Endothelial cell (in vitro differentiated cells): Measurements from ENCODE around the gene AHRR. TPM values are rescaled to one million over a fixed set of nuclear protein-coding genes. Genes with fewer than 3 reads are reported as not detected.

Experiments
- DNase-seq: peaks from one replicate; pipeline ENCODE4 v3.0.0; 2021; ENCODE audit warnings: low spot score
- H3K27ac Mint-ChIP-seq: one replicate; pipeline ENCODE4 v1.8.0; 2021; ENCODE audit warnings: mixed read lengths, inconsistent platforms; ENCODE audit not compliant: unreplicated experiment
- H3K27me3 Mint-ChIP-seq: one replicate; pipeline ENCODE4 v1.8.0; 2021; ENCODE audit warnings: mild to moderate bottlenecking, moderate library complexity, mixed read lengths, inconsistent platforms; ENCODE audit not compliant: unreplicated experiment
- H3K36me3 Mint-ChIP-seq: one replicate; pipeline ENCODE4 v1.8.0; 2021; ENCODE audit warnings: mild to moderate bottlenecking, low read depth, mixed read lengths, inconsistent platforms; ENCODE audit not compliant: unreplicated experiment
- H3K4me1 Mint-ChIP-seq: one replicate; pipeline ENCODE4 v1.8.0; 2021; ENCODE audit warnings: mild to moderate bottlenecking, mixed read lengths, inconsistent platforms; ENCODE audit not compliant: unreplicated experiment
- H3K4me3 Mint-ChIP-seq: one replicate; pipeline ENCODE4 v1.8.0; 2021; ENCODE audit warnings: mild to moderate bottlenecking, mixed read lengths, inconsistent platforms; ENCODE audit not compliant: unreplicated experiment
- H3K9me3 Mint-ChIP-seq: one replicate; pipeline ENCODE4 v1.8.0; 2021; ENCODE audit warnings: mixed read lengths, inconsistent platforms; ENCODE audit not compliant: unreplicated experiment
- total RNA-seq: library from RNA; stranded (reverse); fragmentation: NEBNext Ultra II Directional; extraction: Animal tissue kit (Norgen Biotek cat#: 25700); gene quantifications from one replicate; pipeline ENCODE4 v1.2.1, GENCODE V29; 2021; ENCODE audit not compliant: unreplicated experiment
- TF ChIP-seq, protein P1 (sequence below): fragments of 200-600 bp; sonication (generic); IDR thresholded peaks from one replicate; pipeline ENCODE4 v1.5.0; 2021; ENCODE audit warnings: antibody characterized with exemption; ENCODE audit not compliant: unreplicated experiment

Gene AHRR
- total RNA-seq, 1 donor from 2014 or later = 8.7 TPM

DNA sequence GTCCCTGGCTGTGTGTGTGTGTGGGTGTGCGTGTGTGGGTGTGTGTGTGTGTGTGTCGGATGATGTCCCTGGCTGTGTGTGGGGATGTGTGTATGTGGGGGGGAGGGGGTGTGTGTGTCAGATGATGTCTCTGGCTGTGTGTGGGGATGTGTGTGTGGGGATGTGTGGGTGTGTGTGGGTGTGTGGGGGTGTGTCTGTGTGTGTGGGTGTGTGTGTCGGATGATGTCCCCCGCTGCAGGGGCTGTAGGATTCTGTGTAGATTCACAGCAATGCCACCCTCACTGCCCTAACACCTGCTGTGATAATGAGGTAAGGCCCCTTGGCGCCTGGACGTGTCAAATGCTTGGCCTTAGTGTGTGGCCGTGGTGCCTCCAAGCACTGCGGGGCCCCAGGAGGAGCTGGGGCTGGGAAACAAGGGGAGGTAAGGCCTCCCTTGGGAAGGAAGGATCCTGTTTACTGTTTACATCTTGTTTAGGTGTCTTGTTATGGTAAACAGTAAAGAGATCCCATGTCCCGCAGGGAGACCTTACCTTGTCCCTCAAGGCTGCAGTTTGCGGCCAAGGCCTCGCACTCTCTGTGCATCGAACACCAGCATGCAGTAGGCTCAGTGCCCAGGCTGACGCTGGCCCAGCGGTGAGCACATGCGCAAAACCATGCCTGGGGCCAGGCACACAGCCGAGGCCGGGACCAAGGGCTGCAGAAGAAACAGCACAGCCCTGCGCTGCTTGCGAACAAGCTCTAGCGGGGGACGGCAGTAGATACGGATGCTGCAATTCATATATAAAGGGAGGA, 24.1 kb downstream of the AHRR start:
- Mint-ChIP-seq H3K27ac (no peak overlapping the region), H3K36me3 (peaks cover 10% of the 10 kb centered on the region)
- no peak for DNase-seq

DNA sequence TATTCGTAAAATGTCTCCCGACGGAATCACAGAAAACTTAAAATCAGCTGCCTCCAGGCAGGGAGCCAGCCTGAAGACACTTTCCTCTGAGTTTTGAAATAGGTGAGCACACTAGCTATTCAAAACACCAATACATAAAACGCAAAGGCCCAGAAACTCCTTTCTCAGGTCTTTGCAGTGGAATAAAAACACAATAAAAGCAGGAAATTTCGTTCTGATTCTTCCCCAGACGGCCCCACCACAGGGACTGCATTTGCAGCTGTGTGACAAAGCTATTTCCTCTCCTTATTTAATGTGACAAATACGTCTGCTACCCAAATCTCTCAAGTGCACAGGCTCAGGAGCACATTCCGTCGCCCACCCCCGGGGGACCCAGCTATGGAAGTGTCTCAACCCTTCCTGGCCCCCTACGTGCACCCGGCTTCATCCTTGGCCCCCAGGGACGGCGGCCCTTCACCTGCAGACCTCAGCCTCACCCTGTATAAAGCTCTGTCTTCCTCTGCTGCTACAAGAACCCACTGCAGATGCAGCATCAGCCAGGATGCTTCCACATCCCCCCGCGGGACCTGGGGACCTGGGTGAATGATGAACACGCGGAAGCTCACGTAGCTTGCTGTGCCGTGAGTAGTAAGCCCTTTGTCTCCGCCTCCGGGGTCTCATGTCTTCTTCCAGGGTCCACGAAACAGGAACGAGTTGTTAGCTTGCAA, 24.9 kb downstream of the AHRR start:
- Mint-ChIP-seq H3K4me3 (peak overlapping the region; percentile 38), H3K9me3 (peaks cover 5% of the 10 kb centered on the region), H3K4me1 (peaks cover 37% of the 10 kb centered on the region), H3K27me3 (peaks cover 12% of the 10 kb centered on the region), H3K27ac (no peak overlapping the region), H3K36me3 (peaks cover 10% of the 10 kb centered on the region)
- TF ChIP-seq, protein P1, sequence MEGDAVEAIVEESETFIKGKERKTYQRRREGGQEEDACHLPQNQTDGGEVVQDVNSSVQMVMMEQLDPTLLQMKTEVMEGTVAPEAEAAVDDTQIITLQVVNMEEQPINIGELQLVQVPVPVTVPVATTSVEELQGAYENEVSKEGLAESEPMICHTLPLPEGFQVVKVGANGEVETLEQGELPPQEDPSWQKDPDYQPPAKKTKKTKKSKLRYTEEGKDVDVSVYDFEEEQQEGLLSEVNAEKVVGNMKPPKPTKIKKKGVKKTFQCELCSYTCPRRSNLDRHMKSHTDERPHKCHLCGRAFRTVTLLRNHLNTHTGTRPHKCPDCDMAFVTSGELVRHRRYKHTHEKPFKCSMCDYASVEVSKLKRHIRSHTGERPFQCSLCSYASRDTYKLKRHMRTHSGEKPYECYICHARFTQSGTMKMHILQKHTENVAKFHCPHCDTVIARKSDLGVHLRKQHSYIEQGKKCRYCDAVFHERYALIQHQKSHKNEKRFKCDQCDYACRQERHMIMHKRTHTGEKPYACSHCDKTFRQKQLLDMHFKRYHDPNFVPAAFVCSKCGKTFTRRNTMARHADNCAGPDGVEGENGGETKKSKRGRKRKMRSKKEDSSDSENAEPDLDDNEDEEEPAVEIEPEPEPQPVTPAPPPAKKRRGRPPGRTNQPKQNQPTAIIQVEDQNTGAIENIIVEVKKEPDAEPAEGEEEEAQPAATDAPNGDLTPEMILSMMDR = no peak
- DNase-seq = no peak

More for the DNA sequence above, 24.1 kb downstream of the AHRR start:
- peaks cover 5% of the 10 kb centered on the region for H3K9me3 Mint-ChIP-seq
- H3K27me3 Mint-ChIP-seq = peaks cover 12% of the 10 kb centered on the region
- TF ChIP-seq, protein P1 = no peak
- H3K4me3 Mint-ChIP-seq = no peak overlapping the region
- H3K4me1 Mint-ChIP-seq = peaks cover 38% of the 10 kb centered on the region

DNA sequence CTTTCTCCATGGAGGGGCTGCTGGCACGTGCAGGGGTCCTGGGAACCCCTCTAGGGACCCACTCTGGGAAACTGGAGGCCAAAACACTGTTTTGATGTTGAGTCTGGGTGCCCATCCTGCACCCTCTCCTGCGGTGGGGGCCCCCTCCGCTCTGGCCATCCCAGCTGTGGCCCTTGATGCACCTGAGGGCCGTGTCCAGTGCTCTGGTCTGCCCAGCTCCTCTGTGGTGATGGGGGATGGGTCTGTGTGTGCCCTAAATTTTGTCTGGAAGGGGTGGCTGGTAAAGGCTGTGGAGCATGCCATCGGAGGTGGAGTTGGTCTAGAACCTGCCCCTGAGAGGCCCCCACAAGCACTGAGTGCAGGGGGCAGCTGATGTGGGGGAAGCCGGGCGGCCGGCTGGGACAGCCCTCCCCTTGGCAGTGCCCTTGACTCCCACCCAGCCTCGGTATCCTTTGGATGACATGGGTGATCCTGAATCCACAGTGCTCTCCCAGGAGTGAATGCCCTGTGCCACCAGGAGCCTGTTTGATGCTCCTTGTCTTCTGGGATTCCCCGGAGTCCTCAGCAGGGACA, 26.3 kb downstream of the AHRR start:
- peaks cover 9% of the 10 kb centered on the region for H3K27me3 Mint-ChIP-seq
- DNase-seq = no peak
- H3K4me3 Mint-ChIP-seq = no peak overlapping the region
- peaks cover 28% of the 10 kb centered on the region for H3K4me1 Mint-ChIP-seq
- H3K27ac Mint-ChIP-seq = no peak overlapping the region
- peaks cover 2% of the 10 kb centered on the region for H3K9me3 Mint-ChIP-seq
- H3K36me3 Mint-ChIP-seq = peaks cover 4% of the 10 kb centered on the region
- TF ChIP-seq, protein P1 = no peak

DNA sequence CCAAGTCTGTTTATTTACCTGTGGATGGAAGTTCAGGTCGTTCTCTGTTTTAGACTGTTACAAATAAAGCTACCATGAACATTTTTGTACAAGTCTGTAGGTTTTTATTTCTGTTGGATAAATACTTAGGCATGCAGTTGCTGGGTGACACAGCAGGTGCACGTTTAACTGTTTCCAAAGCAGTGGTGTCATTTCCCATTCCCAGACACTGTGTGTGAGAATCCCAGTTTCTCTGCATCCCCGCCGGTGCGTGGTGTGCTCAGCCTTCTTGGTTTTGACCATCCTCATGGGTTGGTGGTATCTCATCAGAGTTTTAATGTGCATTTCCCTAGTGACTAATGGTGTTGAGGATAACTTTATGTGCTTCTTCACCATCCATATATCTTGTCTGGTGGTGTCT, 27.2 kb downstream of the AHRR start:
- Mint-ChIP-seq H3K9me3 (no peaks in the 10 kb centered on the region), H3K4me1 (peaks cover 27% of the 10 kb centered on the region), H3K27me3 (peaks cover 7% of the 10 kb centered on the region), H3K36me3 (peaks cover 3% of the 10 kb centered on the region), H3K4me3 (no peak overlapping the region), H3K27ac (no peak overlapping the region)
- TF ChIP-seq, protein P1 = no peak
- no peak for DNase-seq

DNA sequence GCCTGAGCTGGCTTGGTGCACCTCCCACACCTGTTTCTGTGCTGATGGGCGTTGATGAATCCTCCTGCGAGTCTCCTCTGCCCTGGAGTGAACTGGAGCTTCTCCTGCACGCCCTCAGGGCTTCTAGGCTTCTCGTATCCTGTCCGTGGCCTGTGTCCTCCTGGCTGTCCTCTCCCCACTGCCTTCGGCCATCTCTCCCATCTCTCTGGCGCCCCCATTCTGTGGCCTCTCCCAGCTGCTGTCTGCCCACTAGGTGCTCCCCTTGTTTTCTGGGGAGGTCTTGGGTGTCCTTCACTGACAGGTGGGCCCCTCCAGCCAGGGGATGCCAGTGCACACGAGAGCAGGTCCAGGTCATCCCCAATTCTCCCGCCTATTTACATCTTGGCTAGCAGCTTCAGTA, 28.8 kb downstream of the AHRR start:
- no peaks in the 10 kb centered on the region for H3K9me3 Mint-ChIP-seq
- no peak overlapping the region for H3K4me3 Mint-ChIP-seq
- TF ChIP-seq, protein P1 = no peak
- peaks cover 3% of the 10 kb centered on the region for H3K36me3 Mint-ChIP-seq
- peaks cover 5% of the 10 kb centered on the region for H3K27me3 Mint-ChIP-seq
- no peak for DNase-seq
- H3K4me1 Mint-ChIP-seq = peaks cover 27% of the 10 kb centered on the region
- no peak overlapping the region for H3K27ac Mint-ChIP-seq
